HL-60 (cell line): ENCODE measurements around the gene DENND1A.

Experiments
- DNase-seq, 2 experiments: peaks; one replicate each; pipeline ENCODE4 v3.0.0-alpha.2; 2010 to 2020; ENCODE audit warnings: low read depth in 1 of 2, low spot score in 1 of 2
- H3K27ac ChIP-seq: fragments of 250-450 bp; sonication (Bioruptor Pico); replicated peaks from 2 replicates; pipeline ENCODE4 v1.5.1; 2020; ENCODE audit warnings: mild to moderate bottlenecking, moderate library complexity
- H3K27me3 ChIP-seq: fragments of 250-450 bp; sonication (Bioruptor Pico); 2 replicates; pipeline ENCODE4 v1.5.1; 2021; ENCODE audit warnings: mild to moderate bottlenecking, moderate library complexity; ENCODE audit not compliant: insufficient read depth, poor library complexity, severe bottlenecking
- H3K4me3 ChIP-seq: replicated peaks from 2 replicates; pipeline ENCODE4 v1.5.1; 2011; ENCODE audit warnings: mild to moderate bottlenecking, control low read depth, low read length; ENCODE audit not compliant: insufficient read depth
- CTCF ChIP-seq: IDR thresholded peaks from one replicate; pipeline ENCODE4 v1.5.1; 2011; ENCODE audit warnings: low read length, control low read depth, inconsistent platforms; ENCODE audit not compliant: insufficient read depth
- GABPA ChIP-seq: IDR thresholded peaks from 2 replicates; pipeline ENCODE4 v1.6.1; 2012; ENCODE audit warnings: low read depth
- POLR2AphosphoS5 ChIP-seq: IDR thresholded peaks from 2 replicates; pipeline ENCODE4 v1.6.1; 2012; ENCODE audit warnings: low read depth
- REST ChIP-seq: IDR thresholded peaks from 2 replicates; pipeline ENCODE4 v1.6.1; 2012; ENCODE audit warnings: low read depth; ENCODE audit not compliant: insufficient replicate concordance
- SPI1 ChIP-seq: IDR thresholded peaks from 2 replicates; pipeline ENCODE4 v1.6.1; 2012; ENCODE audit warnings: low read depth, mild to moderate bottlenecking, borderline replicate concordance

The DENND1A gene

GRCh38 chr9:123943671-123944070 is 13.7 kb upstream of the DENND1A start:
- DNase-seq, result no peak
- H3K27ac ChIP-seq, result no peak overlapping the region
- no peak overlapping the region for H3K4me3 ChIP-seq
- H3K27me3 ChIP-seq, result no peaks in the 10 kb centered on the region
- TF ChIP-seq SPI1 (no peak), GABPA (no peak)

- Histone ChIP-seq H3K4me3 (no peak overlapping the region), H3K27me3 (no peaks in the 10 kb centered on the region), H3K27ac (no peak overlapping the region)
- TF ChIP-seq GABPA (no peak), REST (no peak), SPI1 (no peak), CTCF (no peak), POLR2AphosphoS5 (no peak)
- DNase-seq, result no peak
Observed at GRCh38 chr9:123942542-123942941, 12.6 kb upstream of the DENND1A start.

GRCh38 chr9:123941524-123942070 is 11.7 kb upstream of the DENND1A start:
- Histone ChIP-seq H3K27me3 (no peaks in the 10 kb centered on the region), H3K4me3 (no peak overlapping the region), H3K27ac (no peak overlapping the region)
- TF ChIP-seq REST, result no peak
- no peak for TF ChIP-seq POLR2AphosphoS5
- TF ChIP-seq GABPA, result no peak
- no peak for TF ChIP-seq CTCF
- no peak for TF ChIP-seq SPI1
- no peak for DNase-seq

GRCh38 chr9:123940721-123941523 is 11.0 kb upstream of the DENND1A start:
- DNase-seq, result no peak
- no peak overlapping the region for H3K4me3 ChIP-seq

More at GRCh38 chr9:123940721-123941523, 11.0 kb upstream of the DENND1A start:
- TF ChIP-seq CTCF, result no peak
- TF ChIP-seq SPI1, result no peak
- TF ChIP-seq POLR2AphosphoS5, result no peak
- TF ChIP-seq GABPA, result no peak
- no peak for TF ChIP-seq REST
- H3K27me3 ChIP-seq, result no peaks in the 10 kb centered on the region
- H3K27ac ChIP-seq, result no peak overlapping the region
